Ishikawa (cell line): ENCODE data around the gene SPATA2.

Experiments
- CEBPB ChIP-seq: IDR thresholded peaks from 2 replicates; pipeline ENCODE4 v1.6.1; 2012
- CREB1 ChIP-seq: IDR thresholded peaks from 2 replicates; pipeline ENCODE4 v1.6.1; 2012; ENCODE audit warnings: low read depth
- EGR1 ChIP-seq: IDR thresholded peaks from 2 replicates; pipeline ENCODE4 v1.6.1; 2012
- EP300 ChIP-seq: IDR thresholded peaks from 2 replicates; pipeline ENCODE4 v1.6.1; 2012; ENCODE audit warnings: borderline replicate concordance
- FOXM1 ChIP-seq: IDR thresholded peaks from 2 replicates; pipeline ENCODE4 v1.6.1; 2012; ENCODE audit warnings: low read depth, borderline replicate concordance
- MAX ChIP-seq: IDR thresholded peaks from 2 replicates; pipeline ENCODE4 v1.6.1; 2012
- NFIC ChIP-seq: IDR thresholded peaks from 2 replicates; pipeline ENCODE4 v1.6.1; 2012
- RAD21 ChIP-seq: IDR thresholded peaks from 2 replicates; pipeline ENCODE4 v1.6.1; 2012; ENCODE audit warnings: low read depth
- REST ChIP-seq: IDR thresholded peaks from 2 replicates; pipeline ENCODE4 v1.6.1; 2012; ENCODE audit warnings: low read depth, mild to moderate bottlenecking
- TAF1 ChIP-seq: IDR thresholded peaks from 2 replicates; pipeline ENCODE4 v1.6.1; 2012; ENCODE audit warnings: low read depth, mild to moderate bottlenecking
- TCF12 ChIP-seq: IDR thresholded peaks from 2 replicates; pipeline ENCODE4 v1.6.1; 2012; ENCODE audit warnings: low read depth
- TEAD4 ChIP-seq: IDR thresholded peaks from 2 replicates; pipeline ENCODE4 v1.6.1; 2012
- USF1 ChIP-seq: IDR thresholded peaks from 2 replicates; pipeline ENCODE4 v1.6.1; 2012
- YY1 ChIP-seq: IDR thresholded peaks from 2 replicates; pipeline ENCODE4 v1.6.1; 2012; ENCODE audit warnings: low read depth
- ZBTB7A ChIP-seq: IDR thresholded peaks from 2 replicates; pipeline ENCODE4 v1.6.1; 2012; ENCODE audit warnings: low read depth

Gene SPATA2

GRCh38 chr20:49915380-49916145 lies at the start of gene SPATA2:
TSS of gene SPATA2 (minus strand) at chr20:49915529. CDS start at chr20:49908490, 7,039 bp downstream.
- 0 out of 2 replicates have a peak, but pooled peaks have one; percentile 29 for TF ChIP-seq TCF12
- no peak for TF ChIP-seq NFIC
- no peak for TF ChIP-seq USF1
- no peak for TF ChIP-seq FOXM1
- TF ChIP-seq REST = no peak
- no peak for TF ChIP-seq TEAD4
- TF ChIP-seq CREB1 = peak; percentile 90
- TF ChIP-seq ZBTB7A = no peak
- TF ChIP-seq EP300 = no peak
- TF ChIP-seq EGR1 = no peak
- peak; percentile 70; the same call in 1 of the 2 replicates for TF ChIP-seq YY1
- TF ChIP-seq TAF1 = peak; percentile 54
- TF ChIP-seq CEBPB = no peak
- TF ChIP-seq MAX = peak; percentile 67
- no peak for TF ChIP-seq RAD21

- TF ChIP-seq TEAD4 = no peak
- TF ChIP-seq FOXM1 = no peak
- no peak for TF ChIP-seq TAF1
- no peak for TF ChIP-seq RAD21
- TF ChIP-seq REST = no peak
Measured at GRCh38 chr20:49961413-49961812, 46.1 kb upstream of the SPATA2 start.

- TF ChIP-seq TAF1 = no peak
- TF ChIP-seq CREB1 = no peak
- no peak for TF ChIP-seq USF1
- TF ChIP-seq TCF12 = no peak
- TF ChIP-seq EGR1 = no peak
- TF ChIP-seq FOXM1 = no peak
- no peak for TF ChIP-seq YY1
- no peak for TF ChIP-seq REST
- TF ChIP-seq ZBTB7A = no peak
- no peak for TF ChIP-seq EP300
- TF ChIP-seq MAX = no peak
- no peak for TF ChIP-seq RAD21
Measured at GRCh38 chr20:49956689-49957088, 41.4 kb upstream of the SPATA2 start.

GRCh38 chr20:49955167-49955566 lies 39.8 kb upstream of the SPATA2 start:
- TF ChIP-seq EGR1 (no peak), CEBPB (no peak), ZBTB7A (no peak), EP300 (no peak), MAX (no peak), TCF12 (no peak), USF1 (no peak), REST (no peak), CREB1 (no peak)
